ENCODE results near the gene OLR1.

Gene OLR1

GRCh38 chr12:10151621-10152020 is 20.3 kb downstream of the OLR1 start:
- no peak for TF ChIP-seq CTCF (IDR thresholded peaks at IDR 0.05; ENCODE audit: low read depth, low read length)
- no peak overlapping the region for H3K4me3 ChIP-seq (ENCODE audit: low read depth, low read length)

GRCh38 chr12:10147714-10148403 is 24.1 kb downstream of the OLR1 start:
- TF ChIP-seq CTCF (IDR thresholded peaks at IDR 0.05; ENCODE audit: low read depth, low read length) = no peak

GRCh38 chr12:10142976-10143589 is 28.8 kb downstream of the OLR1 start:
- TF ChIP-seq CTCF (IDR thresholded peaks at IDR 0.05; ENCODE audit: low read depth, low read length) = no peak
- H3K4me3 ChIP-seq (ENCODE audit: low read depth, low read length) = no peak overlapping the region

More at GRCh38 chr12:10147714-10148403, 24.1 kb downstream of the OLR1 start:
- no peak overlapping the region for H3K4me3 ChIP-seq (ENCODE audit: low read depth, low read length)

- no peak overlapping the region for H3K4me3 ChIP-seq (ENCODE audit: low read depth, low read length)
- TF ChIP-seq CTCF (IDR thresholded peaks at IDR 0.05; ENCODE audit: low read depth, low read length) = no peak
These were observed 31.9 kb downstream of the OLR1 start for GRCh38 chr12:10140001-10140400.

- TF ChIP-seq CTCF (IDR thresholded peaks at IDR 0.05; ENCODE audit: low read depth, low read length) = no peak
- H3K4me3 ChIP-seq (ENCODE audit: low read depth, low read length) = no peak overlapping the region
These were observed 35.2 kb downstream of the OLR1 start for GRCh38 chr12:10136637-10137205.

- no peak overlapping the region for H3K4me3 ChIP-seq (ENCODE audit: low read depth, low read length)
- TF ChIP-seq CTCF (IDR thresholded peaks at IDR 0.05; ENCODE audit: low read depth, low read length) = no peak
These were observed 36.8 kb downstream of the OLR1 start for GRCh38 chr12:10135126-10135525.

GRCh38 chr12:10132850-10133370 is 39.0 kb downstream of the OLR1 start:
- no peak for TF ChIP-seq CTCF (IDR thresholded peaks at IDR 0.05; ENCODE audit: low read depth, low read length)
- no peak overlapping the region for H3K4me3 ChIP-seq (ENCODE audit: low read depth, low read length)

Data from WI38 (cell line).